ELR (cell line): ENCODE results near the gene CEBPA.
"Not testable (repeated sequence)": the region's sequence is repeated elsewhere in the genome, so short reads cannot be mapped to it uniquely, and the experiment has no call there.

Experiments
- DNase-seq: peaks from one replicate; pipeline ENCODE4 v3.0.0-alpha.2; 2015; ENCODE audit warnings: low read depth

Gene CEBPA

DNA sequence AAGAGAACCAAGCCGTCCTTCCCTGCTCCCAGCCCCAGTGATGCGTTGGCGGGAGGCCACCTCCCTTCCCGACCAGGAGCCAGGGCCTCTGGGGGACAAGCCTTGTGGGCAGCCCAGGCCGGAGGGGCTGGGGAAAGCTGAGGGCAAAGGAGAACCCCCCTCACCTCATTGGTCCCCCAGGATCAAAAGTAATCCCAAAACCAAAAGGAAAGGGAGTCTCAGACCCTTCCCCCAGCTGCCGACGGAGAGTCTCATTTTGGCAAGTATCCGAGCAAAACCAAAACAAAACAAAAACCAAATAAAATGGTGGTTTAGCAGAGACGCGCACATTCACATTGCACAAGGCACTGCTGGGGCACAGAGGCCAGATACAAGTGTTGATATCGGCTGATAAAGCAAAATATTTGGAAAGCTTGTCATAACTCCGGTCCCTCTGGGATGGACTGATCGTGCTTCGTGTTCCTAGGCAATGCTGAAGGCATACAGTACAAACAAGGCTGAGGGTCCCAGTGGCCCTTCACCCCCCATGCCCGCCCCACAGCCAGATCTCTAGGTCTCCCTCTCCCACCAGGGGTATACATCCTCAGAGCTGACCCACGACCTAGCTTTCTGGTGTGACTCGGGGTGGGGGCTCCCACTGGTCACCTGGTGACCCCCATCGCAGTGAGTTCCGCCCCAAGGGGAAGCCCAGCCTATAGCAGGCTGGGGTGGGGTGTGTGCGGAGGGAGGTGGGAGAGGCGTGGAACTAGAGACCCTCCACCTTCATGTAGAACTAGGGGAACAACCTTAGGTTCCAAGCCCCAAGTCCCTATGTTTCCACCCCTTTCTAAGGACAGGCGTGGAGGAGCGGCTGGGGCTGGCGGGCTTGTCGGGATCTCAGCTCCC lies 2.1 kb downstream of the CEBPA start:
- DNase-seq: no peak

DNA sequence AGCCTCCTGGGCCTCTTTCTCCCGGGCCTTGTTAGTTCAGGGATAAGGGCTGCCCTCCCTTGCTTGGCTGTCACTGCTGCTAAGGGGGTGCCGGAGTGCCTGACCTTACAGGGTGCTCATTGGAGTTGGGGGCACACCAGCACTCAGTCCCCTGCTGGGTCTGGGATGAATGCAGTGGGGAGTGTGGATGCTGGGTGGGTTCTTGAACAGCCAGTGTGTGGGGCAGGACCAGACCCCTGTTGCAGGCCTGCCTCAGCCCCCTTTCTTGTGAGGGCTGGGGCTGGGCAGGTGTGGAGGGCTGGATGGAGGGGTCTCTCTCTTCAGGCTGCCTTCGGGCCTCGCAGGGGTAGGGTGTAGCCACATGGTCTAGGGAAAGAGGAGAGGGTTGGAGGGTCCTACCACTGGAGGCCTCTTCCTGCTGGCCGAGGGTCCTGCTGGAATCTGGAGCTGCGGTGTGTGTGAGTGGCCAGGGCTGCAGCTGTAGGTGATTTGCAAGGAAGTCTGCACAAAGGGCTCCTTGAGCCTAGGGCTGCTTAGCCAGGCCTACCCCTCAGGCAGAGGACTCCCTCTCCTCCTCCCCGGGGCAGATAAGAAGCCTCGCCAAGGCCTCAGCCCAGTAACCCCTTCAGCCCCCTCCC lies 3.2 kb downstream of the CEBPA start:
- no peak for DNase-seq

DNA sequence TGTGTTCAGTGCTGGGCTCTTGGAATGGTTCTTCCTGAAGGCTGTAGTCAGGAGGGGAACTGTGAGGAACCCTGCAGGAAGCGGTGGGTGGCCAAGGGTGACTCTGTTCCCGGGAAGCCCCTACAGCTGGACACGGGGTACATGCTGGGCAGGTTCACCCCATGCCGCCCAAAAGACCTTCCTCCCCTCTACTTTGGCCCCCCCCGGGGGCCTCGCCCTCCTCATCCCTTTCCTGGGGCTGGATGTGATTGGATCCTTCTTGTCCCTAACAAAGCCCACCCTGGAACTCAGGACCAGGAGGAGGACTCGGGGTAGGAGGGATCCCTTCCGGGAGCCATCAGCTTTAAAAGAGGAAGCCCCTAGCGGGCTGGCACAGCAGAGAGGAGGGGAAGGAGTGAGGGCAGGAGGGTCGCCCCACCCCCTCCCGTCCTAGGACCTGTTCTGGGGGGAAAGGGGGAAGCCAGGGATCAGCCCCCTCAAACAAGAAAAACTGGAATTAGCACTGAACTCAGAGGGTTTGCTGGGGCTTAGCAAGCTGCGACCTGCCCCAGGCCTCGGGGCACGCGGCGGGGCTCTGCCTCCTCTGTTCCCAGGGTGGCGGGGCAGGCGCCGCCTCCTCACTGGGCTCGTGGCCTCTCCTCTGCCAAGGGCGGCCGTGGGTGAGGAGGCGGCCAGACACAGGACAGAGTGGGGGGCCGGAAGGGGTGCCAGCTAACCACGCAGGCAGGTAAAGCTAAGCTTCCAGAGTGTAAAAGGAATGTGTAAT lies 4.0 kb downstream of the CEBPA start:
- no peak for DNase-seq

DNA sequence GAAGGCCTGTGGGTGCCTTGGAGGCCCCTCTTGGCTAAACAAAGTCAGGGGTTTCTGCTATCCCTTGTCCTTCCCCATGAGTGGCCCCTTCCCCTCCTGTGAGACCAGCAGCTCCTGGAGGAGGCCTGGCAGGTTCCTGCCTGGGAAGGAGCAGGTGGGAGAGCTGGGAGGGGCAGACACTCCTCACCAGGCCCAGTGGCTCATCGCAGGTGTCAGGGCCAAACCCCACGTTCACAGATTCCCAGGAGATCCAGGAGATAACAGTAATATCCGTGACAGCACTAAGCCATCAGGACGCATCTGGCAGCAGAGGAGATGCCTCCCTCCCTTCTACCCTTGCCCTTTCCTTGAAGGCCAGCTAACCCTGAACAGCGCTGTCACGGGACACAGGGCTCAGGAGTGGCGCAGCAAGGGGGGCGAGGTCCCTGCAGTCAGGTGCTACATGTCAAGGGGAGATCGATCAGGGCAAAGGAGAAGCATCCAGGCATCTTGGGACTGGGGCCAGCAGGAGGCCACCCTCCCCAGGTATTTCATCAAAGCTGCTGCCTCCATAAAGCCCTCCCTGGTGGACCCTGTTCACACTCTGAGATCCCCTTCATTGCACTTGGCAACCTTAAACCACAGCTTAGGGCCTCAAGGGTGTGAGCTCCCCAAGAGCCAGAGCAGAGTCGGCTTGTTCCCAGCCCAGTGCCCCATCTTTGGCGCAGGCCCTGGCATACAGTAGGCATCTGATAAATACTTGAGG lies 4.8 kb downstream of the CEBPA start:
- no peak for DNase-seq

GRCh38 chr19:33296488-33296971 lies 5.8 kb downstream of the CEBPA start:
- no peak for DNase-seq

DNA sequence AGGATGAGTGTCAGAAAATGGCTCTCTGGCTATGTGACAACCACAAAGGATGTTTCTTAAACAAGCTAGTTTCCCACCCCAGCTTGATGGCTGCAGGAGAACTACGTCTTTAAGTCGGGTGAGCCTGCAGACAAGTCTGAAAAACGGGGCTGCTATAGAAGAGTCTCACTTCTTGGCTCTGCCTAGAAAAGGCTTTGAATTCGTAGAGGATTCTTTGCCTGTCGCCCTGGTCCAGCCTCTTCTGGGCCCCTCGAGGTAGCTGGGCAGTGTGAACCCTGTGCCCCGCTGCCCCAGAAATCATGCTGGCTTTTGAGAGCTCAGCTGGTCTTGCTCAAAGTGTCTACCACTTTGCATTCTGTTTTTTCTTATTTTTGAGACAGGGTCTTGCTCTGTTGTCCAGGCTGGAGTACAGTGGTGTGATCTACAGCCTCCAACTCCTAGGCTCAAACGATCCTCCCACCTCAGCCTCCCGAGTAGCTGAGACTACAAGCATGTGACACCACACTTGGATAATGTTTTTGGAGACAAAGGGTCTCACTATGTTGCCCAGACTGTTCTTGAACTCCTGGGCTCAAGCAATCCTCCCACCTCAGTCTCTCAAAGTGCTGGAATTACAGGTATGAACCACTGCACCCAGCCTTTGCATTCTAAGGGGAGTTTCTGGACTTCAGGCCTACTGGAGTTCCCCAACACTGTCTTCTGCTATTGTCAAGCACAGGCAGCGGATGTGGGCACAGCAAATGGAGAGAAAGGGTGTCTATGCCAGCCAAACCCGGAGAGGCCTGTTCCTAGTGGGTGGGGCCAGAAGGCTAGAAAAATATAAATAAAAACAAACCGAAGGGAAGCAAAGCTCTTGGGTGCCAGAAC lies 6.5 kb downstream of the CEBPA start:
- DNase-seq: no peak

DNA sequence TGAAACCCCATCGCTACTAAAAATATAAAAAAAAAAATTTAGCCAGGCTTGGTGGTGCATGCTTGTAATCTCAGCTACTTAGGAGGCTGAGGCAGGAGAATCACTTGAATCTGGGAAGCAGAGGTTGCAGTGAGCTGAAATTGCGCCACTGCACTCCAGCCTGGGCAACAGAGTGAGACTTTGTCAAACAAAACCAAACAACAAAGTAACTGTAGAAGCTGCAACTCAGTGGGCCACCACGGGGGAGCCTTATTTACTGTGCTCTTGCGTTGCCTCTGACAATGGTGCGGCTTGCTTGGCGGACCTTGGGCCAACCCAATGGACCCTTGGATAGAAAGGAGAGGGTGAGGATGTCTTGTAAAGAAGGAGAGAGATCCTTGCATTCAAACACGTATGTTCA lies 7.3 kb downstream of the CEBPA start:
- DNase-seq: not testable (repeated sequence)

- DNase-seq: no peak
These were observed 8.1 kb downstream of the CEBPA start for GRCh38 chr19:33294058-33294798.

GRCh38 chr19:33293255-33294057 lies 8.9 kb downstream of the CEBPA start:
- peak; percentile 77 for DNase-seq

DNA sequence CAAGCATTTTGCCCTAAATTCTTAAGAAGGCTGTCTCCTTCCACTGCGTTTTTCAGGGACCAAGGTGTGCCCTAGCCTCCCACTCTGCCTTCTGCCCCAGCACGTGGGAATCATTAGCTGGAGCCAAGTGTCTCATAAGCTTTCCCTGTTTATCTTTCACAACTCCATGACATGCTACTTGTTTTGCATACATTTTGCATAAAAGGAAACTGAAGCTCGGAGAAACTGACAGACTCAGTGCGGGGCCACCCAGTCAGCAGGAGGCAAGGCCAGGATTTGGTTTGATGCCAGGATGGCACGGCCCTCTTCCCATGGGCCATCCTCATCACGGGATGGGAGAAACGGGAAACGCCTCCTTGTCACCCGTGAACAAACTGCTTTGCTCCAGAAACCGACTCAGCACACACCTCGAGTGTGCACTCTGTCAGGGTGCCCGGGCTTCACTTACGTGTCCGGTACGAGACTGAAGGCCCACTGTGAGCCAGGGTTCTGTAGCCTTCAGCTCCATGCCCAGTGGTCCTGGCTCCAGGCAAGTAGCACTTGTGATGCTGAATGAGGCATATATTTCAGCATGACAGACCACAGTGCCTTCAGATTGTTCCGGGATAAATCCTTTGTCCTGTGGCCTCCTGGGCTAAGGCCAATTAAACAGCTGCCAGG lies 9.6 kb downstream of the CEBPA start:
- DNase-seq: peak; percentile 45

GRCh38 chr19:33291623-33292534 lies 10.5 kb downstream of the CEBPA start:
- no peak for DNase-seq

DNA sequence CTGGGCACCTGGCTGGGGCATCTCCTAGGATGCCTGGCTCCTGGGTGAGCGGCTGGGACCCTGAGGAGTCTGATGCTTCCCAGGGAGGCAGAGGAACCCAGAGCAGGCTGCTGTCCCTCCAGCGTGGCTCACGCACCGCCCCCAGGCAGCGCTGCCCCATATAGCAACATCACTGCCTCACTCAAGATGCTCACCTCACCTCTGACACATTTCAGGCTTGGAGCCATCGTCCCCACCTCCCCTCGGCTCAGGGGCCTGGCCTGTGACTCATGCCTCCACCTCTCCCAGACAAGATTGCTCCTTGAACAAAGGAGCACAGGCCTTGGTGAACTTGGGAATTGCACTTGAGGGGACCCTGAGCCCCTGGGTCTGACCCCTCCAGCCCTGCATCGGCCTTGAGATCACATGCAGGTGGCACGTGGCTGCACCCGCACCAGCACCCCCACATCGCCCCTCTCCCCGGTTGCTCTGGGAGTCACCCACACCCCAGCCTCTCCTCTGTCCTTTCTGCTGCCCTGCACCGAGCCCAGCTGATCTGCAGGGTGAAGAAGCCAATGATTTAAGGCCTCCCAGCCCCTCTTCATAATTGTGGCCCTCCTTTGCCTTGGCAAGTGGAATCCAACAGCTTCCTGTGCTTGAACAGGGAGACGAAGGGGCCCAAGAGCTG lies 11.2 kb downstream of the CEBPA start:
- DNase-seq: peak; percentile 47

DNA sequence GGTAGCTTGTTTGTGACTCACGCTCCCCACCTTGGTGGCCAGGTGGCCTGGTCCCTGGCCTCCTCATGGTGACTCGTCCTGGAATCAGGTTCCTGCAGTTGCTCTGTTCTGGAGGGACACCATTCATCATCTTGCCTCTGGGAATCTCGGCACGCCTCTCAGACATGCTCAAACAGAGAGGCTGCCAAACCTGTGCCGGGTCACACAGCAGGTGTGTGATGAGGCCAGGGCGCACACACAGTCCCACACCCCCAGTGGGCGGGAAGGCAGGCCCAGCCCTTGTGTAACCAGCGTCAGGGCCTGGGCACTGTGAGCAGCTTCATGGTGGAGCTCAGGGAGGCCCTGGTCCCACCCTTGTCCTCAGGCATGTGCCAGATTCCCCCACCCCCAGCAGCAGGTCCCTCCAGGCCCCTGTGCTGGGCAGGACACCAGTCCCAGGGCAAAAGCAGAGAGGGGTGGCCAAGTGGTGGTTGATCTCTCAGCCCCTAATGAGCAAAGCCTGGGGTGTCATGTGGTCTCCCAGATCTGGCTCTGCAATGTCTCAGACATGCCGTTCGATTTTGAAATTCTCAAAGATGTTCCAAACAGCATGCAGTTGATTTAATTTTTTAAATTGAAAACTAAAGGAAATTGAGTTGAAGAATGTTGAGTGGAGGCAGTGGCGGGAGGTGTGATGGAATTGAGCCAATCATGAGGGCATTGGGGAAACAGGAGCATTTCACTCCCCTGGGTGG lies 12.1 kb downstream of the CEBPA start:
- DNase-seq: no peak

DNA sequence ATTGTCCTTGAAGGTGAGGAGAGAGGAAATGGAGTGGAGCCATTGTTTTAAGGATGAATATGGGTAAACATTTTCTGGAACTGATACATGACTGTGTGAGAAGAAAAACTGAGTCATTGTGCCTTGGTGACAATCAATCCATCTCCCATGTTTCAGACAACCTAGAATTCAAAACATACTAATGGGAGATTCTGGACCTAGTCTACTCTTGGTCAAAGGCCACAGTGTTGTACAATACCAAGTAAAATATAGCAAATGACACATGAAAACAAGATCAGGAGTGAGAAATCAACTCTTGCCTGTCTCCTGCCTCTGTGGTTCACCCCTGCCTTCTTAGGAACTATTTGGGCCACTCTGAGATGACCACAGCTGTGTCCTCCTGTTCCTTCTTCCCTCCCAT lies 13.1 kb downstream of the CEBPA start:
- DNase-seq: no peak

- no peak for DNase-seq
These were observed 13.7 kb downstream of the CEBPA start for GRCh38 chr19:33288666-33289065.

DNA sequence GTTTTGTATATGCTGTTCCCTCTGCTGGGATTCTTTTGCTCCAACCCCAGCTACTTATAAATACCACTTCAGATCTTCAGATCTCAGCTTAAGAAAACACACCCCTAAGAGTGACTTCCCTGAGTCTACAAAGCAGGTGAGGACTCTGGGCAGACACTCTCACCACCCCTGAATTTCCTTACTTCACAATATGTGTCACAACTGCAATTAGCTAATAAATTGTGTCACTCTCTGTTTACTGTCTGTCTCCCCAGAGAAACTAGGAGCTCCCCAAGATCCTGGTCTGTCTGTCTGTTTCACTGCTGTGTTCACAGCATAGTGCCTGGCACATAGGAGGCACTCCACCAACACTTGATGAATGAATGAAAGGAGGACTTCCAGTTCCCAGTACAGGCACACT lies 14.4 kb downstream of the CEBPA start:
- DNase-seq: no peak
